Iris pigment epithelial cell (primary cell): ENCODE measurements around the gene ERI3.

Source experiments
- DNase-seq: peaks from one replicate; pipeline ENCODE4 v3.0.0-alpha.2; 2011; ENCODE audit warnings: low read depth

The ERI3 gene, protein sequence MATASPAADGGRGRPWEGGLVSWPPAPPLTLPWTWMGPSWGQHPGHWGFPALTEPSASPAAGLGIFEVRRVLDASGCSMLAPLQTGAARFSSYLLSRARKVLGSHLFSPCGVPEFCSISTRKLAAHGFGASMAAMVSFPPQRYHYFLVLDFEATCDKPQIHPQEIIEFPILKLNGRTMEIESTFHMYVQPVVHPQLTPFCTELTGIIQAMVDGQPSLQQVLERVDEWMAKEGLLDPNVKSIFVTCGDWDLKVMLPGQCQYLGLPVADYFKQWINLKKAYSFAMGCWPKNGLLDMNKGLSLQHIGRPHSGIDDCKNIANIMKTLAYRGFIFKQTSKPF

DNA sequence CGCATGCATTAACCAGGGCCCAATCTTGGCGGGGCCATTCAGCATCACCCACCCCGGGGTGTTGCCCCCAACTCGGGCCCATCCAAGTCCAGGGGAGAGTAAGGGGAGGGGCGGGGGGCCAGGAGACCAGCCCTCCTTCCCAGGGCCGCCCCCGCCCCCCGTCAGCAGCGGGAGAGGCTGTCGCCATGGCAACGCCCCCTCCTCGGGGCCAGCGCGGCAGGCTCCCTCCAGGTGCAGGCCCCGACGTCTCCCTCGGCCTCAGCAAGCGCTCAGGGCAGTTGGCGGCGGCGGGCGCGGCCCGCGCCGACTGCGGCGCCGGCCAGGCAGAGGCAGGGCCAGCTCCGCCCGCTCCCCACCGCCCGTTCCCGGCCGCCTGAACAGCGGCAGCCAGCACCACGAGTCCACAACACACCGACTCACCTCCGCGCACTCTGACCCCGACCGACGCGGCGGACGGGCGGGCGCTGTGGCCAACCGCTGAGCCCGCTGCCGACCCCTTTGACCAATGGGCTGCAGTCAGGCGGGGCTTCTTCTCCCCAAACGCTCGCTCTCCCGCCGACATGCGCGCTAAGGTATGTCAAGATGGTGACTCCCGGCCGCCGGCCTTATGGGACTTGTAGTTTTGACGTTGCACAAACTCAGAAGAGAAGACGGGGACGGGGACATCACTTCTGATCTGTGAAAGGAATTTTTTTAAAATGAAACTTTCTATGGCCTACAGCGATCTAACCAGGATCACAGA is at the start of gene ERI3:
TSS of gene ERI3 (minus strand) at position 418 of the 742 bp plus-strand sequence. CDS start at position 187, 231 bp downstream.
- DNase-seq: peak; percentile 98

DNA sequence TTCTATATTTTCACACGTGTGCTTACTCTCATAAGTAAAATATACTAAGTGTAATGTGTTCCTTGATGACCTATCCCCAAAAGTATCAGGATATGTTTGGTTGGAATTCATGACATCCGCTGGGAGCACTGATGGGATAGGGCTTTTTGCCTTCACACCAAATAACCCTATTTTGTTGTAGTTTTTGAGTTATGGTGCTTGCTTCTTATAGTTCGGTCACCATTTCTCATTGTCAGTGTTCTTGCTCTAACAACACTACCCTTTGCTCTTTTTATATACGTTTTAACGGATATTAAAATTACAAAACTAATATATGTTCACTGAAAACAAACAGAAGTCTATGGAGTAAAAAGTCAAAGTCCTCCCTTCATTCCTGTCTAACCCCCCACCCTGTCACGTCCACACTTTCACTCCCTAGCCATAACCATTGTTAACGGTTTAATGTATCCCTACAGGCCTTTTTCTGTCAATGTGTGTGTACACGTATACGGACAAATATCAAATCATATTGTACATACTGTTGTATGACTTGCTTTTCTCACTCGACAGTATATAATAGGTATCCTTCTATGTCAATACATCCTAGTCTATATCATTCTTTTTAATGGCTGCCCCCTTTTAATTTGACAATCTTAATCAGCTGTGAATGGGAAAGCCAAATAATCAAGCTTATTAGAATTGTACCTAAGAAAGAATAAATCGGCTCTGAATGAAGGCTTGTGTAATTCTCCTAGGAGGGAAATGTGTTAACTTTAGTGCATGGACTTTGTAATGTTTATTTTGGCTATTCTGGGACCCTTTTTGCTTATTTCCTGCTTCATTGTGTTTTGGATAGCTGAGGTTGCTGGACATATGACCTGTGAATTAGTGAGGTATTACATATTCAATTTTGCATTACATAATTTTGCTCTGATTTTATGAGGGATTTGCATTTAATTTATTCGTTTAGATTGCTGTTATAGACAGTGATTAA is 46.5 kb upstream of the ERI3 start:
- DNase-seq: no peak

GRCh38 chr1:44390277-44390676 is 35.2 kb upstream of the ERI3 start:
- DNase-seq: peak; percentile 85

- no peak for DNase-seq
These were observed 34.4 kb upstream of the ERI3 start for GRCh38 chr1:44389437-44389836.

GRCh38 chr1:44388551-44388950 is 33.5 kb upstream of the ERI3 start:
- no peak for DNase-seq

DNA sequence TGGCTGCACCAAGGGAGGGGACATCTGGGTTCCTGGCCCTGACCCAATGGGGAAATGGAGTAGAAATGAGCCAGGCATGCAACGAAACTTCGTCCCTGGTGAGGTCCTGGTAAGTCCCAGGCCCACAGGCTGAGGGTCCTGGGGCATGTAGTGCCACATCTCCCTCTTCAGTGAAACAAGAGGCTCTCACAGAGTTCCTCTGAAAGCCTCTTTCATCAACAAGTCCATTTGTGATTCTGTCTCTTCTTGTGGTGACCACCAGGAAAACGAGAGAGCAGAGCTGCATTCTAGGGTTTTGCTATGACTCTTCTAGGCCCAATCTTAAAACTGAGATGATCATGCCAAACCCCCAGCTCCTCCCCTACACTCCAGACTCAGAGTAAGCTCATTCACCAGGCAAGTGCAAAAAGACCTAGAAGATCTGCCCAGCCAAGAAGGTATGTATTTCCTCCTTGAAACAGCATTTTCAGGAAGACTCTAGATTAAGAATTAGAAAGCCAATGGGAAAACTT is 25.7 kb upstream of the ERI3 start:
- DNase-seq: no peak

DNA sequence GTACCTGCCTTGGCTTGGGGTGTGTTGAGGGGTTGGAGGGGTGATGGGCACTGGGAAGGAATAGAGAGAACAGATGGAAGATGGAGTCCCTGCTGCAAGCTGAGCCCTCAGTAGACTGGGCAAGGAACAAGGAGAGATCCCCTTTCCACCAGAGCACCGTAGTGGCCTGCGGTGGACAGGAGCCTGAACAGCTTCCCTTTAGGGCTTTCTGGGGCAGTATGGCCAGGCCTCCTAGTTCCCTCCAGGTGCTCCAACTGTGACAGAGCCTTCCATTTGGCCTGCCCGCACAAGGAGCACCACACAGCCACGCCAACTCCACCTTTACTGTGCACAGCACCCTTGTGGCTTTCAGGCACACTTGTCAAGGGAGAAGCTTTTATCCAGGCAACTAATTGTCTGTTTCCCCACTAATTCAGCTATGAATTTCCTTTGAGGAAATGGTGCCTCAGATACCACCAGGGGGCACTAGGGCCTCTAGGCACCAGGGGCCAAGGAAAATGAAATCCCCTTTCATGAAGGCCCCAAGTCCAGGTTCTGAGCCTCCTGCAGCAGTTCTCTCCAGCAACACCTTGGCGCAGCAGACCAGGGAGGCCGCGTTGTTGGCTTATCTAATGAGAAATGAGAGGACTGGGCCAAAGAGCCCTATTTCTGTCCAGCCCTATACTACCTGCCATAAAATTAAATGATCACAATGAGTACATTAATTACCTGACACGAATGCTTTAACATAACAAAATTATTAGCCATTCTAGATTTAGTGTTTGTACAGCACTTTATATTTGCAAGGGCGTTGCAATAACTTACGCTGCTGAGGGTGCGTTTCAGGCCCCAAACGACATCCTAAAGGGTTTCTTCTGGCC is 23.1 kb upstream of the ERI3 start:
- peak; percentile 50 for DNase-seq

- DNase-seq: no peak
These were observed 20.5 kb upstream of the ERI3 start for GRCh38 chr1:44375547-44375946.

DNA sequence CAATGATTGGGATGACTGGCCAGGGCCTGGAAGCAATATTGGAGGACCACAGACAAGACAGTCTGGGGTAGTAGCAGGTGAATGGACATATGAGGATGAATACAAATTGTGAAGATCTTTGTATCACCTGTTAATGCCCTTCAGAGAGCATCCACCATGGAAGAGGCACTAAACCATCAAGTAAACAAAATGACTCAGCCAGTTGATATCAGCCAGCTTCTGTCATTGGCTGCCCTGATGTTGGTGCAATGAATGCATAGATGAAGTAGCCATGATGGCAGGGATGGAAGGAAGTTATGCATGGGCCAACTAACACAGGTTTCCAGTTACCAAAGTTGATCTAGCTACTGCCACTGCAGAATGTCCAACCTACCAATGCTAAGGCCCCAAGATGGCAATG is 16.1 kb upstream of the ERI3 start:
- DNase-seq: no peak

GRCh38 chr1:44368471-44369151 is 13.6 kb upstream of the ERI3 start:
- no peak for DNase-seq

- no peak for DNase-seq
These were observed 12.9 kb upstream of the ERI3 start for GRCh38 chr1:44367944-44368343.

DNA sequence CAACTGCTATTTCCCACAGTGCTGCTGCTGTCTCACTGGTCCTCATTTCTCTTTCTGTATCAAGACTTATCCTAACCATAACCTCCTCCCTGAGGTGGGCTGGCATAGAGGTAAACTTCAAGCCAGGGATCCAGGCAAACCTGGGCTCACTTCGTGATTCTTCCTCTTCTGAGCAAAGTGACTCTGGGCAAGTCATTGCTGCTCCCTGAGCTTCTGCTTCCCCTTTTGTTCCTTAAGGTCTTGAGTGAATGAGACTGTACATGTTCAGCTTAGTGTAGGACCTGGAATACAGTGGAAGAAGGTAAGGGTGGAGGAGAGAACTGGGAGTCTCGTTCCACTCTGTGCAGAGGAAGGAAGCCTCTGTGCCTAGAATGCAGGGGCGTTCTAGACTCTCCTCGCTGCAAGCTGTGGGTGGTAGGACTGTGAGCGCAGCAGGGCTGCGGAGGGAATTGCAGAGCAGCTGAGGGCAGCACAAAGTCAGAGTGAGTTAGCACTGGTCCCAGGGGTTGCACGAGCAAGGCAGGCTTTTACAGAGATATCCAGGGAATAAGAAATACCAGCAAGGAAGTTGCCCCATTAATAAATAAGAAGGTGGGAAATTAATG is 11.4 kb upstream of the ERI3 start:
- DNase-seq: no peak

GRCh38 chr1:44361478-44361877 is 6.4 kb upstream of the ERI3 start:
- peak; percentile 13 for DNase-seq

DNA sequence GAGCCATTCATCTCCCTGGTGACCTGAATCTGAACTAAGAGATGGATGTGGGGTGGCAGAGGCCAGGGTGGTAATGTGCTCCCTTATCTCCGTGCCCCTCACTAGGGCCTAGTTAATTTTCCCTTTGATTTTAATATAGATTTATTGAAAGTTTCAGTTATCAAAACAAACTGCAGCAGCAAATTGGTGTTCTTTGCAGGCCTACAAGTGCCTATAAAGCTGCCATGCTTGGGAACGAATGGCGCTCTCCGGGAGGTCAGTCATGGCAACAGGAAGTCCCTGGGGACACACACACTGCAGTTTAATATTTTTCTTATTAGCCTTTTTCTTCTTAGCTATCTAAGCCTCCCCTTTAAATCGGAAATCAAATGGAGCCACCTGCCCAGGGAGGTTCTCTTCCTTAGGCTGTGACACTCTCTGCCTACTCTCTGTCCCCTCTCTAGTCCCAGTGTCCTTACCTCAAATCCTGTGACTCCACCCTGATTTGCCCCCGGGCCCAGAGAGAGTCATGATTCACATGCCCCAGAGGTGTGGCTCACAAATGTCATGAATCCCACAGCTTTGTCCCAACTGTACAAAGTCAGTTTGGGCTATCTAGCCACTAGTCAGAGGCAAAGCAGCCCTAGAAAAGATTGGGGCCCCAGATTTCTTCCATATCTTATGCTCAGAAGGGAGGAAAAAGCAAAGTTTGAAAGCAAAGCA is 4.3 kb upstream of the ERI3 start:
- no peak for DNase-seq

DNA sequence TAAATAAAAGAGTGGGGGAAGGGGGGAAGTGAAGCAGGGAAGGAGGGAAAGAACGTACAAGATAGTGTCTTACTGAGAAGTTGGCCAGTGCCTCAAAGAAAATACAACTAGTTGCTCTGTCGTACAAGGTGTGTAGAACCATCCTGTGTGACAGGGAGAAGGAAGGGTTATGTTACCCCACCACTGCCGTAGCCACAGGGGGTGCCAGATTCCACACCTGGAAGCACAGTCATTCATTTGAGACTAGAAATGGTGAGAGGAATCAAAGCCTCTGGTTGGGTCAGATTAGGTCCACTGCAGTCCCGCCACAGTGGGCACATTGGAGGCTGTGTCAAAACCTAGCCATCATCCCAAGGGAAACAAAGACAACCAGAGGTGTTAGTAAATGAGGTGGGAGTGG is 2.7 kb upstream of the ERI3 start:
- no peak for DNase-seq

- no peak for DNase-seq
These were observed 687 bp upstream of the ERI3 start for GRCh38 chr1:44355582-44356305.

DNA sequence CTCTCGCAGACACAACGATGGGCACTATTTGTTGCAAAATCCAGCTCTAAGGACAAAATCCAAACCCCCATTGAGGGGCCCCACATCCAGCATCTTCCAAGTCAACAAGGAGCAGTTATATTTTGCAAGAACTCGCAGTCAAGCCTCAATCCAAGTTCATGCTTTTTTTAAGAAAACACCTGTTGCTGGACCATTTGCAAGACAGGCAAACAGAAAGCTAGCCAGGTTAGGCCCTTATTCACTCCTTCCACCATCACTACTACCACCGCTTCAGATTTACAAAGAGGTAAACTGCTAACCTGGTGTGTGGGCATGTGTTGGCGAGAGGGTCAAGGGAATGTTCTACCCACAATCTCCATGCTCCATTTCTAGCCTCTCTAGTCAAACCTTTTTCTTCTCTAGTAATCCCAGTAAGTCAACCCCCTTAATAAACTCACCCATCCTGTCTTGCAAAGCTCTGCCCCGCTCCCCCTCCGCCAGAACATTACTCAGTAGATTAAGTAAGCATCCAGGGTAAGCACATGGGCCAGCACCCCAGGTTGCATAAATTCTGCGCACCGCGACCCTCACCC is 703 bp downstream of the ERI3 start:
- peak; percentile 52 for DNase-seq

GRCh38 chr1:44353604-44354003 is 1.5 kb downstream of the ERI3 start:
- DNase-seq: no peak
